T-helper 9 cell (primary cell): ENCODE measurements around the gene RABL6.

Experiments
- DNase-seq: peaks from one replicate; pipeline ENCODE4 v3.0.0-alpha.2; 2020

RABL6 gene

DNA sequence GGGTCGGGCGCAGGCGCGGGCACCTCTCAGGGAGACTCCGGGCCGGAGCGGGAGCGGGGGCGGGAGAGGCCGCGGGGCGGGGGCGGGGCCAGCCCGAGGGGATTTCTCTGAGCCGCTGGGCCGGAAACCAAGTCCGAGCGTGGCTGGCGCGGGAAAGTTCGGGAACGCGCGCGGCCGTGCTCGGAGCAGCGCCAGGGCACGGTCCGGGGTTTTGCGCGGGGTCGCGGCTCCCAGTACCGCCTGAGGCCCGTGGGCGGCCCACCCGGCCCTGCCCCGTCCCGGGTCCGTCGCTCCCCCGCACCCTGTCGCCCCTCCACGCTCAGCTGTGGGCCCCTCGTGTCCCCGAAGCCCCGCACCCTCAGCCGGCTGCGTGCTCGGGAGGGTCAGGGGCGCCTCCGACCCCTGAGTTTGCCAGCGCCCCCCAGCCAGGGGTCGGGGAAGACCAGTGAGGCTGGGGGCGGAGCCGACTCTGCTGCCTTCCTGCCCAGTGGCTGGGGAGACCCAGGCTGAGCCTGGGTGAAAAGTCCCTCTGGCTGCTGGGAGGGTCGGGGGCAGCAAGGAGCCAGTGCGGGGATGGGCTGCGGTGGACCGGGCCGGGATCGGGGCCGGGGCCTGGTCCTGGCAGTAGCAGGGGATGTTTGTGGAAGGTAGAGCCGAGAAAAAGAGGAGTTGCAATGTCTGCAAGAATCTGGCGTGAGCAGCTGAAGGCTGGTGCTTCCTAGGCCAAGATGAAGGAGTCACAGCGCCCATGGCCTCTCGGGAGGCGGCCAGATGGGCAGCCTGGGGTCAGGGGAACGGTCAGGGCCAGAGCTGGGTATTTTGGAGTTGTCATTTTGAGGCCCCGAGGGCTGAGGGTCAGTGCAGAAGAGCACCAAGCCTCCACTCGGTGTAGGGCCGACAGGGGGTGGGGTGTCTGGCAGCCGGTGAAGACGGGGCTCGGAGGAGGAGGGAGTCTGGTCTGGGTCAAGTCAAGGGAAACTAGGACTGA, 79.2 kb downstream of the RABL6 start:
- peak; percentile 79 for DNase-seq

- no peak for DNase-seq
Observed at GRCh38 chr9:136888454-136888853, 80.7 kb downstream of the RABL6 start.

DNA sequence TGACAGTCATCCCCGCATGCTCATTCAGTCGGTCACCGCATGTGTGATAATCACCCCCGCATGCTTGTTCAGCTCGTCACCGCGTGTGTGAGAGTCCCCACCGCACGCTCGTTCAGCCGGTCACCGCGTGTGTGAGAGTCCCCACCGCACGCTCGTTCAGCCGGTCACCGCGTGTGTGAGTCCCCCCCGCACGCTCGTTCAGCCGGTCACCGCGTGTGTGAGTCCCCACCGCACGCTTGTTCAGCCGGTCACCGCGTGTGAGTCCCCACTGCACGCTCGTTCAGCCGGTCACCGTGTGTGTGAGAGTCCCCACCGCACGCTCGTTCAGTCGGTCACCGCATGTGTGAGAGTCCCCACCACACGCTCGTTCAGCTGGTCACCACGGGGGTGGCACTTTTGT, 82.1 kb downstream of the RABL6 start:
- no peak for DNase-seq

- DNase-seq, result no peak
Observed at GRCh38 chr9:136890661-136891060, 82.9 kb downstream of the RABL6 start.
